HCT116 (cell line): Measurements from ENCODE around the gene MED26. TPM values are rescaled to one million over a fixed set of nuclear protein-coding genes. Genes with fewer than 3 reads are reported as not detected.

Experiments
- ATAC-seq: fragments of 200-7000 bp; cut with Tn5 transposase; 2 replicates; pipeline ENCODE4 v1.9.1; 2020; ENCODE audit warnings: mild to moderate bottlenecking, moderate library complexity
- BruUV-seq: library from RNA; stranded (reverse); fragments of 400-500 nt; replicated peaks from 2 replicates; lab custom pipeline; 2021; lab: Mats Ljungman, UMichigan
- CTCF ChIA-PET: fragments of 300-600 bp; sonication (Branson Sonifier 250); formaldehyde crosslinking; loops from one replicate; lab custom pipeline; 2021; ENCODE audit warnings: antibody characterized with exemption; lab: Charles Lee
- POLR2A ChIA-PET: fragments of 300-600, 350-600 bp; sonication (Branson Sonifier 250); formaldehyde crosslinking; loops from one replicate; lab custom pipeline; 2021; ENCODE audit warnings: antibody characterized with exemption; lab: Charles Lee
- RAD21 ChIA-PET, 2 experiments: fragments of 300-600 bp; sonication (Branson Sonifier 250); formaldehyde crosslinking; loops; one replicate each; lab custom pipeline; 2023; ENCODE audit warnings: low total read pairs in 2 of 2; ENCODE audit not compliant: uncharacterized antibody in 2 of 2, unreplicated experiment in 2 of 2, low non-redundant PET in 1 of 2; lab: Charles Lee
- DNase-seq: peaks from one replicate; pipeline ENCODE4 v3.0.0-alpha.2; 2010; ENCODE audit warnings: low read depth, low spot score
- H2AFZ ChIP-seq: fragments of 200-600 bp; shearing (Covaris generic), sonication (generic); 2 replicates; pipeline ENCODE4 v1.6.1; 2017; ENCODE audit warnings: low read depth, mixed run types, mixed read lengths, antibody characterized with exemption, low read length; ENCODE audit not compliant: poor library complexity, severe bottlenecking
- H3K27ac ChIP-seq: 2 replicates; pipeline ENCODE4 v1.5.1; 2012; ENCODE audit warnings: low read depth, low read length
- H3K27me3 ChIP-seq: fragments of 200-600 bp; sonication (generic); 2 replicates; pipeline ENCODE4 v1.6.1; 2016; ENCODE audit warnings: mixed run types, low read length, mixed read lengths; ENCODE audit not compliant: insufficient read depth
- H3K36me3 ChIP-seq, 2 experiments: fragments of 200-500 bp in 1 of 2; fragments of 200-600 bp in 1 of 2; sonication (Bioruptor generic) in 1 of 2; sonication (generic) in 1 of 2; 2 replicates each; pipeline versions ENCODE4 v1.5.1 to v1.6.1; 2014 to 2016; ENCODE audit warnings: low read length in 2 of 2, inconsistent platforms in 1 of 2, mixed read lengths in 1 of 2, mixed run types in 1 of 2; ENCODE audit not compliant: insufficient read depth in 2 of 2, control insufficient read depth in 1 of 2
- H3K4me1 ChIP-seq, 2 experiments: fragments of 200-600 bp in 1 of 2; sonication (generic) in 1 of 2; 2 replicates each; pipeline versions ENCODE4 v1.5.1 to v1.6.1; 2012 to 2017; ENCODE audit warnings: low read length in 2 of 2, inconsistent platforms in 1 of 2, mild to moderate bottlenecking in 1 of 2, mixed read lengths in 1 of 2, mixed run types in 1 of 2, moderate library complexity in 1 of 2; ENCODE audit not compliant: insufficient read depth in 2 of 2, control insufficient read depth in 1 of 2
- H3K4me2 ChIP-seq: fragments of 200-600 bp; sonication (generic); 2 replicates; pipeline ENCODE4 v1.6.1; 2017; ENCODE audit warnings: mixed run types, low read length, mixed read lengths
- H3K4me3 ChIP-seq, 2 experiments: fragments of 200-600 bp in 1 of 2; sonication (generic) in 1 of 2; replicated peaks in 1 of 2; 2 replicates each; pipeline ENCODE4 v1.5.1; 2011 to 2016; ENCODE audit warnings: low read length in 2 of 2, control low read depth in 1 of 2, low read depth in 1 of 2, mild to moderate bottlenecking in 1 of 2, mixed read lengths in 1 of 2, mixed run types in 1 of 2
- H3K79me2 ChIP-seq: fragments of 200-600 bp; sonication (generic); 2 replicates; pipeline ENCODE4 v1.6.1; 2017; ENCODE audit warnings: mild to moderate bottlenecking, mixed run types, low read length, moderate library complexity, mixed read lengths; ENCODE audit not compliant: insufficient read depth
- H3K9ac ChIP-seq: fragments of 200-600 bp; sonication (generic); 2 replicates; pipeline ENCODE4 v1.6.1; 2016; ENCODE audit warnings: low read length, mixed read lengths
- H3K9me2 ChIP-seq: fragments of 200-600 bp; sonication (generic), shearing (Covaris generic); 2 replicates; pipeline ENCODE4 v1.6.1; 2017; ENCODE audit warnings: mixed run types, mild to moderate bottlenecking, moderate library complexity; ENCODE audit not compliant: insufficient read depth
- H3K9me3 ChIP-seq, 2 experiments: fragments of 200-500 bp in 1 of 2; fragments of 200-600 bp in 1 of 2; sonication (Bioruptor generic) in 1 of 2; sonication (generic) in 1 of 2; 2 replicates each; pipeline ENCODE4 v1.6.1; 2014 to 2017; ENCODE audit warnings: low read length in 2 of 2, mixed read lengths in 2 of 2, inconsistent platforms in 1 of 2, low read depth in 1 of 2, mild to moderate bottlenecking in 1 of 2, mixed run types in 1 of 2, moderate library complexity in 1 of 2; ENCODE audit not compliant: control insufficient read depth in 1 of 2, insufficient read depth in 1 of 2
- H4K20me1 ChIP-seq: fragments of 200-600 bp; sonication (generic), shearing (Covaris generic); 2 replicates; pipeline ENCODE4 v1.6.1; 2017; ENCODE audit warnings: mixed run types, mild to moderate bottlenecking, moderate library complexity; ENCODE audit not compliant: insufficient read depth
- CBX3 ChIP-seq: IDR thresholded peaks from 2 replicates; pipeline ENCODE4 v1.6.1; 2012; ENCODE audit warnings: low read depth
- CEBPB ChIP-seq: IDR thresholded peaks from 2 replicates; pipeline ENCODE4 v1.6.1; 2012; ENCODE audit warnings: low read depth
- EGR1 ChIP-seq: IDR thresholded peaks from 2 replicates; pipeline ENCODE4 v1.6.1; 2012; ENCODE audit warnings: low read depth
- ELF1 ChIP-seq: IDR thresholded peaks from 2 replicates; pipeline ENCODE4 v1.6.1; 2012; ENCODE audit warnings: low read depth, borderline replicate concordance
- EZH2 ChIP-seq: fragments of 200-600 bp; sonication (generic); IDR thresholded peaks from 2 replicates; pipeline ENCODE4 v1.6.1; 2017; ENCODE audit warnings: antibody characterized with exemption, mixed run types
- EZH2phosphoT487 ChIP-seq: fragments of 200-600 bp; IDR thresholded peaks from 2 replicates; pipeline ENCODE4 v1.6.1; 2018; ENCODE audit warnings: antibody characterized with exemption, borderline replicate concordance
- FOSL1 ChIP-seq: IDR thresholded peaks from 2 replicates; pipeline ENCODE4 v1.6.1; 2012; ENCODE audit warnings: low read depth
- RAD21 ChIP-seq: IDR thresholded peaks from 2 replicates; pipeline ENCODE4 v1.6.1; 2012; ENCODE audit warnings: low read depth, mild to moderate bottlenecking
- SP1 ChIP-seq: IDR thresholded peaks from 2 replicates; pipeline ENCODE4 v1.6.1; 2012; ENCODE audit warnings: low read depth
- SRF ChIP-seq: IDR thresholded peaks from 2 replicates; pipeline ENCODE4 v1.6.1; 2012; ENCODE audit warnings: low read depth
- YY1 ChIP-seq: IDR thresholded peaks from 2 replicates; pipeline ENCODE4 v1.6.1; 2011; ENCODE audit warnings: low read length, low read depth, moderate library complexity, mild to moderate bottlenecking; ENCODE audit not compliant: insufficient replicate concordance; ENCODE audit errors: extremely low read depth
- ZFX ChIP-seq: fragments of 450-650 bp; IDR thresholded peaks from 2 replicates; pipeline ENCODE4 v1.6.1; 2017
- ZNF274 ChIP-seq: fragments of 200-500 bp; sonication (Bioruptor generic); IDR thresholded peaks from 2 replicates; pipeline ENCODE4 v1.6.1; 2014; ENCODE audit warnings: mild to moderate bottlenecking, low read depth, low read length, inconsistent platforms
- intact Hi-C: fragments of 100-400 bp; cut with micrococcal nuclease; formaldehyde crosslinking; loops from 2 replicates; pipeline ENCODE4 v1.10.0; 2022
- total RNA-seq: library from RNA; stranded (reverse); gene quantifications from one replicate; pipeline ENCODE4 v1.2.1, GENCODE V29; 2021; ENCODE audit not compliant: unreplicated experiment
- TF ChIP-seq, protein P1 (sequence below): IDR thresholded peaks from 2 replicates; pipeline ENCODE4 v1.6.1; 2012; ENCODE audit warnings: low read depth
- TF ChIP-seq, protein P2 (sequence below): IDR thresholded peaks from 2 replicates; pipeline ENCODE4 v1.6.1; 2012
- TF ChIP-seq, protein P3 (sequence below), 3 experiments: fragments of 200-600 bp in 1 of 3; sonication (generic) in 1 of 3; IDR thresholded peaks in 2 of 3; conservative IDR thresholded peaks in 1 of 3; 2 replicates each; pipeline ENCODE4 v1.5.1; 2012 to 2017; ENCODE audit warnings: low read depth in 2 of 3, low read length in 2 of 3, antibody characterized with exemption in 1 of 3, borderline replicate concordance in 1 of 3, control low read depth in 1 of 3, mild to moderate bottlenecking in 1 of 3, mixed read lengths in 1 of 3, mixed run types in 1 of 3, moderate library complexity in 1 of 3; ENCODE audit not compliant: insufficient read depth in 1 of 3

MED26 gene
- total RNA-seq, 1 experiment from 2014 or later: 13.3 TPM

DNA sequence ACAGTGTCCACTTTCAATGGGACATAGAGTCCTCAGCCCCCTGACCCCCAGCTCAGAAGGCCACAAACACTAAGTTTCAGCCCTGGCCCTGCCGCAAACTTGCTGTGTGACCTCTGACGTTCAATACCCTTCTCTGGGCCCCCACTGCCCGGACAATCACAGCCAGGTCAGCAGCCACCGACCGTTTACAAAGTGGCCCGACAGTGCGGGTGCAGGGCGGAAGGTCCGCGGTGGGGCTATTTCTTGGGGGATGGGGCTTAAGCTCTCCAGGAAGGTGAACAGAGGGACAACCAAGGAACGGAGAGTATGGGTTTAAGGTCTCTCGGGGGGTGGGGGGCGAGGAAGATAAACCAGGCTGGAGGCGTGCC, 31.4 kb upstream of the MED26 start (continued):
- TF ChIP-seq, protein P1, sequence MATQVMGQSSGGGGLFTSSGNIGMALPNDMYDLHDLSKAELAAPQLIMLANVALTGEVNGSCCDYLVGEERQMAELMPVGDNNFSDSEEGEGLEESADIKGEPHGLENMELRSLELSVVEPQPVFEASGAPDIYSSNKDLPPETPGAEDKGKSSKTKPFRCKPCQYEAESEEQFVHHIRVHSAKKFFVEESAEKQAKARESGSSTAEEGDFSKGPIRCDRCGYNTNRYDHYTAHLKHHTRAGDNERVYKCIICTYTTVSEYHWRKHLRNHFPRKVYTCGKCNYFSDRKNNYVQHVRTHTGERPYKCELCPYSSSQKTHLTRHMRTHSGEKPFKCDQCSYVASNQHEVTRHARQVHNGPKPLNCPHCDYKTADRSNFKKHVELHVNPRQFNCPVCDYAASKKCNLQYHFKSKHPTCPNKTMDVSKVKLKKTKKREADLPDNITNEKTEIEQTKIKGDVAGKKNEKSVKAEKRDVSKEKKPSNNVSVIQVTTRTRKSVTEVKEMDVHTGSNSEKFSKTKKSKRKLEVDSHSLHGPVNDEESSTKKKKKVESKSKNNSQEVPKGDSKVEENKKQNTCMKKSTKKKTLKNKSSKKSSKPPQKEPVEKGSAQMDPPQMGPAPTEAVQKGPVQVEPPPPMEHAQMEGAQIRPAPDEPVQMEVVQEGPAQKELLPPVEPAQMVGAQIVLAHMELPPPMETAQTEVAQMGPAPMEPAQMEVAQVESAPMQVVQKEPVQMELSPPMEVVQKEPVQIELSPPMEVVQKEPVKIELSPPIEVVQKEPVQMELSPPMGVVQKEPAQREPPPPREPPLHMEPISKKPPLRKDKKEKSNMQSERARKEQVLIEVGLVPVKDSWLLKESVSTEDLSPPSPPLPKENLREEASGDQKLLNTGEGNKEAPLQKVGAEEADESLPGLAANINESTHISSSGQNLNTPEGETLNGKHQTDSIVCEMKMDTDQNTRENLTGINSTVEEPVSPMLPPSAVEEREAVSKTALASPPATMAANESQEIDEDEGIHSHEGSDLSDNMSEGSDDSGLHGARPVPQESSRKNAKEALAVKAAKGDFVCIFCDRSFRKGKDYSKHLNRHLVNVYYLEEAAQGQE: no peak
- TF ChIP-seq SRF (no peak), RAD21 (no peak), ELF1 (no peak), CBX3 (no peak), ZFX (no peak), SP1 (no peak)
- TF ChIP-seq, protein P2, sequence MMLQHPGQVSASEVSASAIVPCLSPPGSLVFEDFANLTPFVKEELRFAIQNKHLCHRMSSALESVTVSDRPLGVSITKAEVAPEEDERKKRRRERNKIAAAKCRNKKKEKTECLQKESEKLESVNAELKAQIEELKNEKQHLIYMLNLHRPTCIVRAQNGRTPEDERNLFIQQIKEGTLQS: no peak

DNA sequence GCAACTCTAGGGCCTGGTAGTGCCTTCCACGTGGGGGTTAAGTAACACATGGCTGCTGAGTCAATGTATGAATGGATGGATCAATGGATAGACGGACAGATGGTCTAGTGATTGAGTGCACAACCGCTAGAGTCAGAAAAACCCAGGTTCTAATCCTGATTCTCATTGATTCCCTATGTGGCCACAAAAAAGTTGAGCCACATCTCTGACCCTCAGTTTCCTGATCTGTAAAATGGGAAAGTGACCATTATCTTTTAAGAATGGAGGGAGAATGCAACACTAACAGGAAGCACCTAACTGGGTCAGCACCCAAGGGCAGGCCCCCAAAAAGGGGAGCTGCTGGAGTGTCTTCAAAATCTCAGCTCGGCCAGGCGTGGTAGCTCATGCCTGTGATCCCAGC, 29.4 kb upstream of the MED26 start:
- no peaks in the 10 kb centered on the region for H3K27me3 ChIP-seq
- H3K27ac ChIP-seq: no peak overlapping the region
- no TSS peak for BruUV-seq
- no peak overlapping the region for H3K9ac ChIP-seq
- ChIA-PET CTCF (no interaction called here), POLR2A (no interaction called here), RAD21 (no interaction called here)
- DNase-seq (no peak), ATAC-seq (no peak)
- intact Hi-C loops: no loop called here
- no peak overlapping the region for H3K4me2 ChIP-seq
- H4K20me1 ChIP-seq: peaks cover 4% of the 10 kb centered on the region; the same call in 1 of the 2 replicates
- H3K79me2 ChIP-seq: peaks cover 64% of the 10 kb centered on the region
- H3K4me3 ChIP-seq: no peak overlapping the region
- peaks cover 32 to 48% of the 10 kb centered on the region in 2 experiments; a peak in 3 of 4 replicates for H3K36me3 ChIP-seq
- no peaks in the 10 kb centered on the region for H3K9me2 ChIP-seq
- H2AFZ ChIP-seq: no peak overlapping the region
- peaks cover 4 to 21% of the 10 kb centered on the region in 2 experiments for H3K4me1 ChIP-seq
- H3K9me3 ChIP-seq: no peaks in the 10 kb centered on the region
- TF ChIP-seq FOSL1 (no peak), EGR1 (no peak), SRF (no peak), RAD21 (no peak), ZNF274 (no peak), ZFX (no peak), EZH2 (no peak), YY1 (no peak), SP1 (no peak), CBX3 (no peak), EZH2phosphoT487 (no peak), ELF1 (no peak), CEBPB (no peak)
- TF ChIP-seq, protein P3, sequence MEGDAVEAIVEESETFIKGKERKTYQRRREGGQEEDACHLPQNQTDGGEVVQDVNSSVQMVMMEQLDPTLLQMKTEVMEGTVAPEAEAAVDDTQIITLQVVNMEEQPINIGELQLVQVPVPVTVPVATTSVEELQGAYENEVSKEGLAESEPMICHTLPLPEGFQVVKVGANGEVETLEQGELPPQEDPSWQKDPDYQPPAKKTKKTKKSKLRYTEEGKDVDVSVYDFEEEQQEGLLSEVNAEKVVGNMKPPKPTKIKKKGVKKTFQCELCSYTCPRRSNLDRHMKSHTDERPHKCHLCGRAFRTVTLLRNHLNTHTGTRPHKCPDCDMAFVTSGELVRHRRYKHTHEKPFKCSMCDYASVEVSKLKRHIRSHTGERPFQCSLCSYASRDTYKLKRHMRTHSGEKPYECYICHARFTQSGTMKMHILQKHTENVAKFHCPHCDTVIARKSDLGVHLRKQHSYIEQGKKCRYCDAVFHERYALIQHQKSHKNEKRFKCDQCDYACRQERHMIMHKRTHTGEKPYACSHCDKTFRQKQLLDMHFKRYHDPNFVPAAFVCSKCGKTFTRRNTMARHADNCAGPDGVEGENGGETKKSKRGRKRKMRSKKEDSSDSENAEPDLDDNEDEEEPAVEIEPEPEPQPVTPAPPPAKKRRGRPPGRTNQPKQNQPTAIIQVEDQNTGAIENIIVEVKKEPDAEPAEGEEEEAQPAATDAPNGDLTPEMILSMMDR (IDR thresholded peaks at IDR 0.05 in 2 of 3, conservative IDR thresholded peaks at IDR 0.05 in 1 of 3; ENCODE audit: borderline replicate concordance in 1 of 3, insufficient read depth in 1 of 3, low read depth in 2 of 3, low read length in 2 of 3): no peak
- TF ChIP-seq, protein P1: no peak
